A549 treated with CORT108297 at 1 μM for 4 hours (cell line): ENCODE data around the gene AMY2A. TPM values are rescaled to one million over a fixed set of nuclear protein-coding genes. Genes with fewer than 3 reads are reported as not detected.

Source experiments
- total RNA-seq: library from RNA; stranded (reverse); fragments of 200-300 nt; extraction: Qiagen RNA extraction; gene quantifications from 5 replicates; pipeline ENCODE4 v1.2.3, GENCODE V29; 2022

AMY2A gene
- not detected in 5 replicates for total RNA-seq

GRCh38 chr1:103616994-103617477 lies at the start of gene AMY2A:
TSS of gene AMY2A (plus strand) at chr1:103617427. CDS start at chr1:103617441, 14 bp downstream.

GRCh38 chr1:103571289-103571688 lies 45.9 kb upstream of the AMY2A start, which contains the start of gene AMY2B:
TSS of gene AMY2B (plus strand) at chr1:103571589. CDS start at chr1:103571603, 14 bp downstream.

GRCh38 chr1:103655460-103655859 lies 38.2 kb downstream of the AMY2A start, which contains the start of gene AMY1A:
TSS of gene AMY1A (plus strand) at chr1:103655760. CDS start at chr1:103656331, 571 bp downstream.

Other genes starting within 250 kb of the AMY2A start
- gene RNPC3, start 91.7 kb upstream of the AMY2A start, total RNA-seq = 5.6 to 7.7 TPM (median 6.3 TPM) in 5 replicates
- 0.39 to 0.71 TPM (median 0.55 TPM) in 5 replicates for gene AMY2B, start 45.8 kb upstream of the AMY2A start, total RNA-seq
- gene AMY1A, start 38.3 kb downstream of the AMY2A start, total RNA-seq = not detected in 5 replicates
- not detected in 5 replicates for gene AMY1B, start 78.8 kb downstream of the AMY2A start, total RNA-seq
- not detected in 5 replicates for gene AMY1C, start 132.5 kb downstream of the AMY2A start, total RNA-seq